HG03457 (cell line): ENCODE results near the gene PGLYRP1.

Experiments used
- ATAC-seq: cut with Tn5 transposase; IDR thresholded peaks from one replicate; pipeline ENCODE4 v1.9.1; 2021; ENCODE audit warnings: moderate number of reproducible peaks; ENCODE audit not compliant: unreplicated experiment

PGLYRP1 gene

GRCh38 chr19:45972081-45972946 lies 50.5 kb downstream of the PGLYRP1 start:
- ATAC-seq: no peak

- no peak for ATAC-seq
These were observed 51.5 kb downstream of the PGLYRP1 start for GRCh38 chr19:45971260-45971902.

- no peak for ATAC-seq
These were observed 53.2 kb downstream of the PGLYRP1 start for GRCh38 chr19:45969676-45970075.
